Measurements from ENCODE around the gene ITK.

The ITK gene

DNA sequence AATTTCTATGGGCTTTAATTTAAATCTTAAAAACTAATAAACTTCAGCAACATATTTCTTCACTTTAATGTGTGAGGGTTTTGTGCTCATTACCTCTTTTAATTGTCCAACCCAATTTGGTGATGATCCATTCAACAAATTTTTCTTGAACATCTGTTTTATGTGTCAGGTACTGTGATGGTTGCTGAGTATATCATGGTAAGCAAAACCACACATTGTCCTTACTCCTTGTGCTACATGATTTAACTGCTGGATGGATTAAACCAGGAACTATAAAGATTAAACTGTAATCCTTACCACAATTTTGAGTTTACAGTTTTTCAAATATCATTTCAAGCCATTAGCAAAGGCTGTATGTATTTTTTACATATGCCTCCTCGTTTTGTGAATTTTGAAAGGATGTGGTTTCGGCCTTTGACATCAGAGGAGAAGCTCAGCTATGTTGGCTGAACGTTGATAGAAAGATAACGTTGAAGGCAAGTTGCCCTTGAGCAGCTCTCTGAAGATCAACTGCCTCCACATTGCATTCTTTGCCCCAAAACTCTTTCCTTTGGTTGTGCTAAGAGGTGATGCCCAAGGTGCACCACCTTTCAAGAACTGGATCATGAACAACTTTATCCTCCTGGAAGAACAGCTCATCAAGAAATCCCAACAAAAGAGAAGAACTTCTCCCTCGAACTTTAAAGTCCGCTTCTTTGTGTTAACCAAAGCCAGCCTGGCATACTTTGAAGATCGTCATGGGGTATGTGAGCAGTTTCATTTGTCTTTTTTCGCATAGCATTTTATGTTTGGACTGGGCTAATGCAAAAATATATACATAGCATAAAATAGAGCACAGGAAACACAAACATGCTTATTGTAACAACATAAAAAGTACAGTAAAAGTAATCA is at the start of gene ITK:
Gene ITK (plus strand): TSS at position 467 of the 891 bp plus-strand sequence. CDS start 138 bp downstream, at position 605.
- DNase-seq = no peak

- no peak for DNase-seq
Observed at GRCh38 chr5:157130925-157131324, 49.7 kb upstream of the ITK start.

DNA sequence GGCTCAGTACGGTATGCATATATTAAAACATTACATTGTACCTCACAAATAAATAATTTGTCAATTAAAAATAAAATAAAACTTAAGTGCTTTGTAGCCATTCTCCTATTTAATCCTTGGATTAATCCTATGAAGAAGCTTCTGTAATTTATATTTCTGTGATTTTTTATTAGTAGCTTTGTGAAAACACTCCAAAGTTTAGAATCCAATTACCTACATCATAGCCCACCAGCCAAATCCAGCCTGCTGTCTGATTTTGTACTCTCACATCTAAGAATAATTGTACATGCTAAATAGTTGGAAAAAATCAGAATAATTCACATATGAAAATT is 48.4 kb upstream of the ITK start:
- DNase-seq = no peak

GRCh38 chr5:157137691-157138090 is 42.9 kb upstream of the ITK start:
- DNase-seq = no peak

GRCh38 chr5:157142317-157143126 is 38.1 kb upstream of the ITK start, which contains the start of gene MED7:
TSS of gene MED7 (minus strand) at chr5:157142865. CDS start at chr5:157139431, 3,434 bp downstream.
- peak; percentile 98 for DNase-seq

DNA sequence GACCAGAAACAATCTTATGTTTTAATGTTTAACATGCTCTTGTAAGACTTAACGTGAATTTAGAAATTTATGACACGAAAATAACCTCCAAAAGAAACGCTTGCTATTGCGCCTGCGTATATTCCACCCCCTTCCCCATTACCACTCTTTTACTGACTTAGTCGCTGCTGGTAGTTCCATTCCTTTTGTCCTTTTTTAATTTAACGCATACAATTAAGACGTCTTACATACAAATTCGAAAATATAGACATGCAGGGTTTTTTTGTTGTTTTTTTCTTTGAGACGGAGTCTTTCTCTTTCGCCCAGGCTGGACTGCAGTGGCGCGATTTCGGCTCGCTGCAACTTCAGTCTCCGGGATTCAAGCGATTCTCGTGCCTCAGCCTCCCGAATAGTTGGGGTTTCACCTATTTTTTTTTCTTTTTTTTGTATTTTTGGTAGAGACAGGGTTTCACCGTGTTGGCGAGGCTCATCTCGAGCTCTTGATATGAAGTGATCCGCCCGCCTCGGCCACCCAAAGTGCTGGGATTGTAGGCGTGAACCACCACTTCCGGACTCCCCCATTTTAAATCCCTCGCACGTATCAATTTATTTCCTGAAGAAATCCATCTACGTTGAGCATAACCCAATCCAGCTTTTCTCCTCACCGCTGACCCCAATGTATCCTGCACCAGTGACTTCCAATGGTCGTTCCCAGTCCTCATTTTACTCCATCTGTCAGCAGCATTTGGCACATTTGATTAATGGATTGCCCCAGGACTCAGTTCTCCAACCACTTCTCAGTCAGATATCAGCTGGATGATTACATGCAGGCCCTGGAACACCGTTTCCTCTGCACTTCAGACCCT is 37.3 kb upstream of the ITK start:
- peak; percentile 51 for DNase-seq

DNA sequence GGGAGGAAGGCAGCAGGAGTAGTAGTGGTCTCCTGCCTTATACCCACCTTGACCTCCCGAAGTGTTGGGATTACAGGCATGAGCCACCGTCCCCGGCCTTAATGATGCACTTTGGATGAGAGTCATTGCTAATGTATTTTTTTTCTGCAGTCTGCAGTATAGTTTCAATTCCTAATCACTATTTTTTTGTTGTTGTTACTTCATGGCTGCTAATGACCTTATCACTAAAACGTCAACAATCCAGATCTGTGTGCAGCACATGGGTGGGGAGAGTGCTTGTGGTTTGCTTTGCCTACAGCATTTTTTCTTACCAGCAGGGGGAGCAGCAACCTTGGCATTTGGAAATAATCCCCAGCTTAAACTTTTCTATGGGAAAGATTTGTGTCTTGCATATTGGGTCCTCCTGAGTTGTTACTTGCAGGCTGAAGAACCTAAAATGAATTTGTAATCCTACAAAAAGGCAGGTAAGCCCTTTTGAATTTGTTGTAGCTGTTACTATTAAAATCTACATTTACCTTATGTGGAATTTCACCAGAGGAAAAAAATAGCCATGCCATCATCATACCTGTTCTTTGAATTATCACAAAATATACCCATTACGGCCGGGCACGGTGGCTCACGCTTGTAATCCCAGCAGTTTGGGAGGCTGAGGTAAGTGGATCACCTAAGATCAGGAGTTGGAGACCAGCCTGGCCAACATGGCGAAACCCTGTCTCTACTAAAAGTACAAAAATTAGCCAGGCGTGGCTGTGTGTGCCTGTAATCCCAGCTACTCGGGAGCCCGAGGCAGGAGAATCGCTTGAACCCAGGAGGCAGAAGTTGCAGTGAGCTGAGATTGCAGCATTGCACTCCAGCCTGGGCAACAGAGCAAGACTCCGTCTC is 31.7 kb upstream of the ITK start:
- DNase-seq = peak; percentile 58

- no peak for DNase-seq
Observed at GRCh38 chr5:157150995-157151394, 29.6 kb upstream of the ITK start.

GRCh38 chr5:157155297-157155696 is 25.3 kb upstream of the ITK start:
- DNase-seq = no peak

GRCh38 chr5:157157293-157157891 is 23.2 kb upstream of the ITK start:
- DNase-seq = no peak

DNA sequence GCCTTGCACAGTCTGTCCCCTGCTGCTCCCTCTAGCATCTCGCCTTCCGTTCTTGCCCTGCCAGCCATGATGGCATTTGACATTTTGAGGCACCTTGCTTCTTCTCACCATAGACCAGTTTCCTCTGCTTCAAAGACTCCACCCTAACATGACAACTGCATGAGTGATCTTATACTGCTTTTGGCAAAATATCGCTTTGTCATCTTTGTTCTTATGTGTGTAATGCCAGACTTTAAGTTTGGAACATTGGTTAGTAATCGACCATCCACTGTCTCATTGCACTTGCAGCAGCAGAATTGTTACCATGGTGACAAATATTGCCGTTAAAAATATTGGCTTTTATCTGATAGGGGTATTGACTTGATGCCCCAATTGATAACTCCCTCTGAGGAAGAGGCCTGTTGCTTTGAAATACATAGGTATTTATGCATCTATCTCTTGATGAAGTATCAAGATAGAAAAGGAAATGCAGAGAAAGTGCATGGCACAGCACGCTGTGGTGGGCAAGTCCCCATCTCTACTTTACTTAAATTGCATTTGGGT is 21.4 kb upstream of the ITK start:
- DNase-seq = no peak

DNA sequence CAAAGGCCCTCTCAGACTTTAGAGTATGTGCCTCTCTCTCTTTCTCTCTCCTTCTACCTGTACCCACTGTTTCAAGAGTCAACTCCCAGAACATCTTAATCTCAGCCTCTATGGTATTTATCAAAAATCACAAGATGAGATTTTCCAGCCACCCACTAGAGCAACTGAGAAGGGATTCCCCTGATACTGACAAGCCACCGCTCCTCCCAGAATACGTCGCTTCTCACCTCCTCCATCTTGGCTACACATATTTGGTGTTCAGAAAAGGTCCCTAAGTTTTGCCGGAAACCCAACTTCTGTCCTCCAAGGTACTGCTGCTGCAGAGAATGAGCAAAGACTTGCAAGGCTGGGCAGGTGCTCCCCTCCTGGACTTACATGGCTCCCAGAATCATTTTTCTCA is 20.6 kb upstream of the ITK start:
- no peak for DNase-seq

DNA sequence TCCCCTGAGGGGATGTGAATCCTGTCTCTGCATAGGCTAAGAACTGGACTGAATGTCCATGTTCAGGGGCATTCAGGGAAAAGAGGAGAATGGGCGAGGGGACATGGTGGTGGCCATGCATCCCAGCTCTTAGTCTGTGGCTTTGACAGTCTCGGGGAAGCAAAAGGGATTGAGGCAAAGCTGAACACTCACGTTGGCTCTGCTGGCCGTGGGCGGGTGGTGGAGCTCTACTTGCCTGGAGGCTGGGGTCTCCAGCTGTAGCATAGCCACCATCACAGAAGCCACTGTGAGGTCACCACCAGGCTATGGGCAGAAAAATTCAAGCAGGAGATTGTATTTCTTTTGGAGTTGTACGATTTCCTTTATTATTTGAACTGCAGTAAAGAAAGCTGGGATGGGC is 18.6 kb upstream of the ITK start:
- no peak for DNase-seq

DNA sequence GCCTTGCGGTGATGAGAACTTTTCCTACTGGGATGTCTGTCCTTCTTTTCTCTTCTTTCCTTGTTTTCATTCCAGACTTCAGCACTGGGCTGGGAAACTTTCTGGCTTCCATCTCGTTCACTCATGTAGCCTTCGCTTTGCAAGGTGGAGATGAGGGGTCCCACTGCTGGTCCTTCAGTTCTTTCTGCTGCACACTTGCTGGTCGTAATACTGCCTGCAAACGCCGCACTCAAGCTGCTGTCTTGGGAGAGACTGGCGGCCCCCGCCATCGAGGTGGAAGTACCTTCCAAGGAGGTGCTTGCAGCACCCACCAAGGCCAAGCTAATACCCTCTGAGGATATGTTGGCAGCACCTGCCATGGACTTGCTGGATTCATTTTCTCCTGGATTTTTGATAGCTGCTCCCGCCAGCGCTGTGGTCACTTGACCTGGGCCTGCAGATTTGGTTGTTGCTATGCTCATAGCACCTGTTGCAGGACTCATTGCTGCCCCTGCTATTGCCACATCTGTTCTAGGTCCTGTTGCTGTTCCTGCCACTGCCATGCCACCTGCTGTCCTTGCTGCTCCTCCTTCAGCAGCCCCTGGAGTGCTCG is 17.6 kb upstream of the ITK start:
- no peak for DNase-seq

DNA sequence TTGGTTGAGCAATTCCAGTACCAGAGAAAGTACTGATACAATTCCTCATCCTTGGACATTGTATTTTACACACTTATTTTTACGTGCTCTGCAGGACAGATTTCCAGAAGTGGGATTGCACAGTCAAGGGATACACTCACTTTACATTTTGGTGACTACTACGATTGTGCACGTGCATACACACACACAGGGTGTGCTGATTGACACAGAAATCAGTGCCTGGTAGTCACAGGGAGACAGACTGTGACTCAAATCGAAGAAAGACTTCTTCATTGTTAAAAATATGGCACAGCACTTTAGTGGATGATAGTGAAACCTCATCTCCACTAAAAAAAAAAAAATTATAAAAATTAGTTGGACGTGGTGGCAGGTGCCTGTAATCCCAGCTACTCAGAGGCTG is 16.1 kb upstream of the ITK start:
- no peak for DNase-seq

- DNase-seq = no peak
Observed at GRCh38 chr5:157165261-157165660, 15.4 kb upstream of the ITK start.

- no peak for DNase-seq
Observed at GRCh38 chr5:157165668-157166067, 15.0 kb upstream of the ITK start.

DNA sequence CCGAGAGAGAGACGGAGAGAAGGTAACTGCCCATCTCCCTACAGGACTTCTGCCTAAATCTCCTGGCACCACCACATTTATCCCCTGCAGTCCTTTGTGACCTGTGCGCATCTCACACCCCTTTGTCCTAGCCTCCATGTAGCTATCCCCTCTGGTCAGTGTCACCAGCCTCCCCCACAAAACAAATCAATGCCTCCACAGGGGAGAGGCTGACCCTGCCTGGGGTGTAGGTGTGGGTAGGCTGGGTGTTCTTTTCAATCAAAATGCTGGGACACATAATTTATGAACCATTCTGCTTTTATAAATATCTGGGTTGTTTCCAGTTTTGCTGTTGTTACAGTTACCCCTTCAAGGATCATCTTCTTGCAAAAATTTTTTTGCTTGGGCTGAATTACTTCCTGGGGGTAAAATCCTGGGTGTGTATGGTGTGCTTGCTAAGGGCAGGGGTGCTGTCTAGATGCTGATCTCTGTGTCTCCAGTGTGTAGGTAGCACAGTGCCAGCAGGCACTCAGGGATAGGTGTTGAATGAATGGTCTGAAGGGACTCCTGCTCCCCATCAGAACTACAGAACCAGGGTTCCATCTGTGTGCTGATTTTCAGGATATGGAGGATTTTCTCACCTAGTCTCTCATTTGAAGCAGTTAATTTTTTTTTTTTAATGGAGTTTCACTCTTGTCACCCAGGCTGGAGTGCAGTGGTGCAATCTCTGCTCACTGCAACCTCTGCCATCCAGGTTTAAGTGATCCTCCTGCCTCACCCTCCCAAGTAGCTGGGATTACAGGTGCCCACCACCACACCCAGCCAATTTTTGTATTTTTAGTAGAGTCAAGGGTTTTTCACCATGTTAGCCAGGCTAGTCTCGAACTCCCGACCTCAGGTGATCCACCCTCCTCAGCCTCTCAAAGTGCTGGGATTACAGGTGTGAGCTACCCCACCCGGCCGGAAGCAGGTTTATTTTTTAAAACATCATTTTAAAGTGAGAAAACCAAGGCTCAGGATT is 14.1 kb upstream of the ITK start, which contains the start of gene GARIN3:
Gene GARIN3 (minus strand): TSS at position 51 of the 1,000 bp plus-strand sequence. CDS start 96 bp downstream, outside the sequence.
- no peak for DNase-seq

GRCh38 chr5:157167214-157167621 is 13.4 kb upstream of the ITK start:
- no peak for DNase-seq
